ENCODE data around the gene ATP2C2.

- TF ChIP-seq CTCF (IDR thresholded peaks at IDR 0.05; ENCODE audit: low read length) (no peak), EZH2 (IDR thresholded peaks at IDR 0.05; ENCODE audit: borderline replicate concordance, low read length) (no peak)
These were observed 59.2 kb downstream of the ATP2C2 start for GRCh38 chr16:84427553-84427952.

Measured in OCI-LY1 (cell line).